NK-92 treated with Interleukin-12 subunit alpha and Interleukin-12 subunit beta, amount 100 ng/mL, for 24 hours (cell line): Measurements from ENCODE around the gene TOP1.

Source experiments
- DNase-seq: peaks from one replicate; lab custom pipeline; 2025; lab: John Stamatoyannopoulos, UW

TOP1 gene

DNA sequence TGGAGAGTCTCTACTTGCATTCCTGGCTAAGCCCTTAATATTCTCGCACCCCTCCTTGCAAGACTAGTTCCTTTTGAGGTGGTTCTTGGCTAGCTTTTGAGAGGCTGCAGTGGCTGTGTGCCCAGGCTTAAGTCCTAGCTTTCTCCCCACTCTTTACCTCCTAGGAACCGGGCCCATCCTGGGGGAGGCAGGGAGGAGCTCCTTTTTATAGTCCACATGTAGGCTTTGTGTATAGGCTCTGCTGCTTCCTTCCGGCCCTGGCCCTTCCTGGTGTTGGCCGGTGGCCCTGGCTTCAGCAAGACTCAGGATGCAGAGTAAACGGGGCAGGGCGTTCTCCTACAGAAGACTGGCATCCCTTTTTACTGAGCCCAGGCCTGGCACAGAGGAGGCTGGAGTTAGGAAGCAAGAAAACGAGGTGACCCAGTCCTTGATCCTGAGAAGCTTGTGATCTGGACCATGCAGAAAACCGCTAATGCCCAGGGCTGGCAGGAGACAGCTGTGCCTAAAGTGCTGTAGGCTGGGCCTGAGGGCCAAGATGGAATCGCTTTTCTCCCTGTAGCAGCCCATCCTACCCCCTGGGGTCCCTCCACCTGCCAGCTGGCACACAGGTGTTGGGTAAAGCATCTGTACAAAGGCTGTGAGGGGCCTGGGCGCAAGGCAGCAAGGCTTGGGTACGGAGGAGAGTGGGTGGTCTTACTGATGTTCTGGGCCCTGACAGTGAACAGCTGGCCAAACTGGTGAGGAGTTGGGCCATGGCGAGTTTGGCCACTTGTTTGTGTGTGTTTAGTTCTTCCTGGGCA is 117.4 kb downstream of the TOP1 start:
- no peak for DNase-seq

DNA sequence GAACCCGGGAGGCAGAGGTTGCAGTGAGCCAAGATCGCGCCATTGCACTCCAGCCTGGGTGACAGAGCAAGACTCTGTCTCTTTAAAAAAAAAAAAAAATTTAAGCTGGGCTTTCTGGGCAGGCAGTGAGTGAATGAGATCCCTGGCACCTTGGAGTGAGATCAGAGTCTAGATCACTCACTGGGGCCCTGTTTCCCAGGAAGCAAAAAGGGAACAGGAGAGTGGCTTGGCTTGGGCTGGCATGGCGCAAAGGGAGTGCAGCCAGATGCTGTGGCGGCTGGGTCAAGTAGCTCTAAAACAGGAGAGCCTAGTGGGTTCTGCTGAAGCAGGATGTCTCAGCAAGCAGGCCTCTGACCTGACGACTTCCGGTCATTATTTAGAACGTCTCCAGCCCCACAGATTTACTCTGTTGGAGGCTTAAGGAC is 119.2 kb downstream of the TOP1 start:
- no peak for DNase-seq

DNA sequence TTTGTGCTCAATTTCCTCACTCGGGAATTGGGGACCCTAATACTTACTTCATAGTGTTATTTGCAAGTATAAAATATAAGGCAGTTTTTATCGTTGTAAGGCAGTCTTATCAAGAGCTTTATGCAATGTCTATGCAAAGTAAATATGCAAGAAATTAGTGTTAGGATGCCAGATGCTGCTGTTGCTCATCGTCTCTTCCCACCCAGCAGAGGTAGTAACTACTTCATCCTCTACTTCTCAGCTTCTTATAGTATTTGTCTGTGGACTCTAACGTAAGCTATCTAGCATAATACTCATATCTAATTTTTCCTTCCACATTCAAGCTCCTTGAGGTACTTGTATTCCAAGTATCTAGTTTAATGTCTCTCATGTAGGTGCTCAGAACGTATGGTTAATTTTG is 120.3 kb downstream of the TOP1 start:
- DNase-seq, result no peak

DNA sequence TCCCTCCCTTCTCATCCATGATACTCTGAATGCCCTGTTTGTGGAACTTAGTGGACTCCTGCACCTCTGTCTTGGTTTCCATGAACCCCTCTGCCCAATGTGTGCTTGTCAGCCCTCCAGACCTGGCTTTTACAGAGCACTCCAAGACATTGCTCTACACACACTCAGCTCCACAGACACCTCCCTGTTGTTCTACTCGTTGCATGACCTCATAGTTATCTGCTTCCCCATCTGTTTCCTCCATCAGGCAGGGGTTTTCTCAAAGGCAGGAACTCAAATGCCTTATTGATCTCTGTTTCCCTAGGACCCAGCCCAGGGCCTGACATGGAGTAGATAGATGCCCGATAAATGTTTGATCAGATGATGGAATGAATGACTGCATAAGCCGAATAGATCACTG is 122.0 kb downstream of the TOP1 start:
- no peak for DNase-seq

DNA sequence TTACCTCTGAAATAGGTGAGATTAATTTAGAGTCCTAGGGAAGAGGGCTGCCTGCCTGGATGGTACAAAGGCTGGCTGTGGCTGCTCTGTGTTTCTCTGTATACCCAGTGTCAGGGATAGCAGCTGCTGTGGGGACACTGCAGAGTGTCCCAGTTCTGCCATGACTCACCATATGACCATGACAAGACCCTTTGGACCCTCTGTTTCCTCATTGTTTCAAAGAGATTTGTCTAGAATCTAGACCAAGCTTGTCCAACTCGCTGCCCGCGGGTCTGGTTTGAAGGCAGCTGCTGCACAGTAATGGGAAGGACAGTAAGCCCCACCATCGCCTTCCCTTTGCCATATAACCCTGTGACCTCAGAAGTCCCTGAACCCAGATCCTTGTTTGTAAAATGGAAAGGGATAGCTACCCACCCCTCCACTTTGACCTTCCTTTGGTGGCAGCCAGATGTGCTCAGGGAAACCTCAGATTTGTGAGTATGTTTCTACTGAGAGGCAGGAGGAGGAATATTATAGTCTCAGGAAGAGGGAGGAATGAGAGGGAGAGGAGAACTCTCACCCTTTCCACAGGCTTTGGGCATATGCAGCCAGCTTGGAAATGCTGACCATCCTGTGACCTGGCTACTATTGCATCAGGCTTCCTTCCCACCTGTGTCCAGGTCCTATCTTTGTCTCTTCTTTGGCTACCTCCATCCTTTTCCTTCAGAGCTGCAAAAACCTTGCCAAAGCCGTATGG is 122.7 kb downstream of the TOP1 start:
- DNase-seq, result no peak

DNA sequence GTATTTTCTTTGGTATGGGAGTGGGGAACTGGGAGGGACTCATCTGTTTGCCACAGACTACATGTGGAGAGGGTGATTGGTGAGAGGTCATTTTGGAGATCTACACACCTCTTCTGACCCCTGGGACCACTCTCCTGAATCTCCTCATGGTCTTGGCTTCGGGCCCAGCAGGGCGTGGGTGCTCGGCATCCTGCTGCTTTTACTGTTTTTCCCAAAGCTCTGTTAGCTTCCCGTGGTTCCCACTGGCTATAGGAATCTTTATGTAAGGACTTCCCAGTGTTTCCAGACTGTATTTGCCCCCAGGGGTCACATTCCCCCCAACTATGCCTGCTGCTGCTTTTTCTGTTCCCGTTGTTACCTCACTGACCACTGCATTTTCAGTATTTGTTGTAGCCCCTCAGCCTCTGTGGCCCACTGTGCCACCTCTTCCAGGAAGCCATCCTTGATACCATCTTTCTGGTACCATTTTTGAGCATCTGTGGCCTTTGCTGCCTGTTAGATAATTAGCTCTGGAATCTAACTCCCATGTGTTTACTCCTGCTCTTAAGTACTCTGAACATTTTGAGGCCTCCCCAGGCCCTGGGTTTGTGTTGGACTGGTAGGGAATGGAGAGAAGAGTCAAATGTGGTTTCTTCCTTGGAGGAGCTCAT is 123.6 kb downstream of the TOP1 start:
- no peak for DNase-seq

DNA sequence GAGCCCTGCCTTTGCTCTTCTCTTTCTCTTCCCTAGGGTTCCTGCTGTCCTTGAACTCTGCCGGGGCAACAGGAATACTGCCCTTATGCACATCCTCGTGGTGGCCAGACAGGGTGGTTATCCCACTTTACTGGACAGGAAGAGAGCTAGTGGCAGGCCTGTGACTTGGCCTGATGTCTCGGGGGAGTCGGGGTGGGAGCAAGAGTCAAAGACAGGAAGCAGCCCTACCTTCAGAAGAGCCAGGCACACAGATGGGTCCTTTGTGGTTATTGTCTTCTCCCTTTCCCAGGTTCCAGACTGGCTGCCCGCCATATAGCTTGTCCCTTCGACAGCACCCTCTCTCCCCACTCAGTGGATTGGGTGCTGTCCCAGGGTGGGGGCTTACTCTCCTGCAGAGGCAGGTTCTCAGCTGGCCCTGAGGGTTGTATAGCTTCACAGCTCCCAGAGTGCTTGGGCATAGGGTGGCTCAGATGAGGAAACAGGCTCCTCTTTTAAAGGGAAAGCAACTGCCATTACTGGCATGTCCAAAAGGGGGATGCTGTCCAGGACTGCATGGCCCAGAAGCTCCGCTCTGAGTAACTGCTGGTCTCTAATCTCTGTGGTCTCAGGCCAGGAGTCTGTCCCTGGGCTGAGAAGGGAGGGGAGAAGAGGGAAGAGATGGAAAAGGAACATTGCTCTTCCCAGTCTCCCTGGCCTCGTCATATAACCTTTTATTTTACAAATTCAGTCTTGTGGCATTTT is 126.0 kb downstream of the TOP1 start:
- no peak for DNase-seq

DNA sequence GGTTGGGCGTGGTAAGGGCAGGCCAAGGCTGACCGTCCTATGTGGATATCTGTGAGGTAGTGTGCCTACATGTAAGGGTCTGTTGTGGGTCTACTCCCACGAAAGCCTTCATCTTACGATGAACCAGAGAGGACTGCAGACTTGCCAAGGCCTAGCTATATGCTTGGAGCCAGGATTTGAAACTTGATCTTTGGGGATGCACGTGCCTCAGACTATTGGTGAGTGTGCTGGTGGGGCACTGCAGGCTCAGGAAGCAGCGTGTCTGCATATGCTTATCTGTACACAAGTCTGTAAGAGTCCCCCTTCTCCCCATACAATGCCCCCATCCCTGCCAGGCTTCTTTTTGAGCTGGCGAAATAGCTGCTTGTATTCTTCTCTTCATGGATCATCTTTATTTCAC is 126.6 kb downstream of the TOP1 start:
- DNase-seq, result no peak

DNA sequence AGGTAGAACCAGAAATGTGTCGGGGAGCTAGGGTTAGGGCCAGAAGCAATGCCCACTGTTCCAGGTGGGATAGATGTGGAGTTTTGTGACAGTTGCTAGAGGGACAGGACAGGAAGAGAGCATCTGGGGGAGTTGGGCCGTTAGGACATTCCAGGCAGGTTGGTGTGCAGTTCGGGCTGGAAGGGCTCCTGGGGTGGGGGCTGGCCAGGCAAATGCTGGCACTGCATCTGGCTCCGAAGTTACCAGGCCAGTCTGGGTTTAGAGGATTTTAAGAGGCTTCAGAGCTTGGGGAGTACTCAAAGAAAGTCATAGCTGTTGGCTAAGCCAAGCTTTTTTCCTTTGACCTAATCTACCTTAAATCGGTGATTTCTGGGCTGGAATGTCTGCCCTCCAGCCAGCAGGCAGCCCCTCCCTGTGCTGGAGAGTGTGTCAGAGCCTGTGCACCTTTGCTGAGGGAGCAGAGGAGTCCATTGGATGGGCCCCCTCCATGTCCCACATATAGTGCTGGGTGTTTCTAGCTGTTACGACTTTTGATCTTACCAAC is 129.5 kb downstream of the TOP1 start:
- DNase-seq, result no peak

DNA sequence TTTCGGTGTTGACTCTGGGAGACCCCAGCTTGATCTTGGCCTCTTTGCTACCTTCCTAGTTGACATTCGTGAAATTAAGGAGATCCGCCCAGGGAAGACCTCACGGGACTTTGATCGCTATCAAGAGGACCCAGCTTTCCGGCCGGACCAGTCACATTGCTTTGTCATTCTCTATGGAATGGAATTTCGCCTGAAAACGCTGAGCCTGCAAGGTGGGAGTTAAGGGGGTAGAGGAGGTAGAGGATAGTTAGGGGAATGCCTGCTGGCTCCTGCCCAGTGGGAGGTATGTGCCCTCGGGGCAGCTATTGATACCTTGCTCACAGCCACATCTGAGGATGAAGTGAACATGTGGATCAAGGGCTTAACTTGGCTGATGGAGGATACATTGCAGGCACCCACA is 130.9 kb downstream of the TOP1 start:
- no peak for DNase-seq

DNA sequence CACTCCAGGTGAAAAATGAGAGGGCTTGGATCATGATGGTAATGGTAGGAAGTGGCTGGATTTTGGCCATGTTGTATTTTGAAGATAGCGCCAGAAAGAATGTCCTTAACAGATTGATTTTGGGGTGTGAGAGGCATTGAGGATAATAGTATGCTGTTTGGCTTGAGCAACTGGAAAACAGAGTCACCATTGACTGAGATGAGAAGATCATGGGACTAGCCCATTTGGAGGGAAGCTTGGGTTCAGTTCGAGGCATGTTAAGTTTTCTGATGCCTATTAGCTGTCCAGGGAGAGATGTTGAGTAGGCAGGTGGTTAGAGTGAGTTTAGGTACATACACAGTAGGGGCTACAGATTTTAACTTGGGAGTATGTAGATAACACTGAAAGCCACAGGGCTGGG is 132.1 kb downstream of the TOP1 start:
- DNase-seq, result no peak

DNA sequence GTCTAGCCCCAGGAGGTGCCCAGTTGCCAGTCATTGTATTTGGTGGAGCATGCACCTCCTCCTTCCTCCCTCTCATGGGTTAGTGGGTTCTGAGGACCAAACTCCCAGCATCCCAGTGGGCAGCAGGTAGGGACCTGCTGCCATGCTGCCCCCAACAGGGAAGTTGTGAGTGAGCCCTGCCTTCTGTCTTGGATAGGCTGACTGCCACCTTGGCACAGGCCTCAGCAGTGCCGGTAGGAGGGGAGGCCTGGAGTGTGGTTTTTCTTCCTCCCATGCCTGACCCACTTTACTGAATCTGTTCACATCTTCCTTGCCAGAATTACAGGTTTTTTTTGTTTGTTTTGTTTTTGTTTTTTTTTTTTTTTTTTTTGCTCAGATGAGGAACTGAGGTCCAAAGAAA is 133.3 kb downstream of the TOP1 start:
- DNase-seq, result no peak

DNA sequence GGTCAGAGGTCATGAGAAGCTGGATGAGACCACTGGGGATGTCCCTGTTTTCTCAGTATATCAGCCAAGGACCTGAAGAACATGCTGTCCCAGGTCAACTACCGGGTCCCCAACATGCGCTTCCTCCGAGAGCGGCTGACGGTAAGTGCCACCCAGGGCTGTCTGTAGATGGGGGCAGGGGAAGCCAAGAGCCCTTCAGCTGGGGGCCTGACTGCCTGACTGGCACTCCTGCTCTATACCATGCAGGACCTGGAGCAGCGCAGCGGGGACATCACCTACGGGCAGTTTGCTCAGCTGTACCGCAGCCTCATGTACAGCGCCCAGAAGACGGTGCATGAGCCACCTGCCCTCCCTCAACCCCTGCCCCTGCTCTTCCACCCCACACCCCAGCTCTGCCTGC is 133.8 kb downstream of the TOP1 start:
- DNase-seq, result no peak

DNA sequence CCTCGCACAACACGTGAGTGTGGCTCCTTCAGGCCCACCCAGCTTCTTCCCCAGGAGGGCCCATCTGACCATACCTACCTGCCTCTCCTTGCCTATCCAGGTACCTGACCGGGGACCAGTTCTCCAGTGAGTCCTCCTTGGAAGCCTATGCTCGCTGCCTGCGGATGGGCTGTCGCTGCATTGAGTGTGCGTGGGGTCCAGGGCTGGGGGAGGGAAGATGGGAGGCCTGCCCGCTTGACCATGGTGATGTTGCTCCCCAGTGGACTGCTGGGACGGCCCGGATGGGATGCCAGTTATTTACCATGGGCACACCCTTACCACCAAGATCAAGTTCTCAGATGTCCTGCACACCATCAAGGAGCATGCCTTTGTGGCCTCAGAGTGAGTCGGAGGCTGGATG is 135.2 kb downstream of the TOP1 start:
- no peak for DNase-seq

DNA sequence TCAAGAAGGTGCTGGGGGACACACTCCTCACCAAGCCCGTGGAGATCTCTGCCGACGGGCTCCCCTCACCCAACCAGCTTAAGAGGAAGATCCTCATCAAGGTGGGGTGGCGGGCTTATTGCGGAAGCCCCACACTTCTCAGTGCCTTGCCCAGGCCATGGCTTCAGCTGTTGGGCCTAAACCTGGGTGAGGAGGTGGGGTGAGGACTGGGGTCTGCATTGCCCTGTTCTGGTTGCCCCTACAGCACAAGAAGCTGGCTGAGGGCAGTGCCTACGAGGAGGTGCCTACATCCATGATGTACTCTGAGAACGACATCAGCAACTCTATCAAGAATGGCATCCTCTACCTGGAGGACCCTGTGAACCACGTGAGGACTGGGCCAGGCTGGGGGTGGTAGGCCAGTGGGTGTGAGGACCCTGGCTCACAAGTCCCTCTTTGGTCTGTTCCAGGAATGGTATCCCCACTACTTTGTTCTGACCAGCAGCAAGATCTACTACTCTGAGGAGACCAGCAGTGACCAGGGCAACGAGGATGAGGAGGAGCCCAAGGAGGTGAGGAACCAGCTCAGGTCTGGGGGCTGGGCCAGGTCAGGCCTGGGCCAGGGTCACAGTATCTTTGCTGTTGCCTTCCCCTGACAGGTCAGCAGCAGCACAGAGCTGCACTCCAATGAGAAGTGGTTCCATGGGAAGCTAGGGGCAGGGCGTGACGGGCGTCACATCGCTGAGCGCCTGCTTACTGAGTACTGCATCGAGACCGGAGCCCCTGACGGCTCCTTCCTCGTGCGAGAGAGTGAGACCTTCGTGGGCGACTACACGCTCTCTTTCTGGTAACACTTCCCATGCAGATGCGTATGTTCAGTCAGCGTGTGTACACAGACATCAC is 136.6 kb downstream of the TOP1 start:
- DNase-seq, result no peak

DNA sequence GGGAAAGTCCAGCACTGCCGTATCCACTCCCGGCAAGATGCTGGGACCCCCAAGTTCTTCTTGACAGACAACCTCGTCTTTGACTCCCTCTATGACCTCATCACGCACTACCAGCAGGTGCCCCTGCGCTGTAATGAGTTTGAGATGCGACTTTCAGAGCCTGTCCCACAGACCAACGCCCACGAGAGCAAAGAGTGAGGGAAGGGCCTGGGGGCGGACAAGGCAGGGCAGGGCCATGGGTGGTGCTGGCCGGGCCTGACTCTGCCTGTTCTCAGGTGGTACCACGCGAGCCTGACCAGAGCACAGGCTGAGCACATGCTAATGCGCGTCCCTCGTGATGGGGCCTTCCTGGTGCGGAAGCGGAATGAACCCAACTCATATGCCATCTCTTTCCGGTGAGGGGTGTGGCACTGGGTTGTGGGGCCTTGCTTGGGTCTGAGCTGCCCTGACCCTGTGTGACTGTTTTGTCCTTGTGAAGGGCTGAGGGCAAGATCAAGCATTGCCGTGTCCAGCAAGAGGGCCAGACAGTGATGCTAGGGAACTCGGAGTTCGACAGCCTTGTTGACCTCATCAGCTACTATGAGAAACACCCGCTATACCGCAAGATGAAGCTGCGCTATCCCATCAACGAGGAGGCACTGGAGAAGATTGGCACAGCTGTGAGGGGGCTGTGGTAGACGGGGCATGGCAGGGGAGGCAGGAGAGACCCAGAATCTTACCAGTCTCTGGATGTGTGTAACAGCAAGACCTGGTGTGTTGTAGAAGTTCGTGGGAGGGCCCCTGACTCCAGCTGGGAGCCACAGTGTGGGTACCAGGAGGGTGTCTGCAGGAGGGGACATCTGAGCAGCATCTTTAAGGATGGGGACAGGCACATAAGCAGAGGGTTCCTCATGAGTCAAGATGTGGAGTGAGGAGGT is 137.8 kb downstream of the TOP1 start:
- no peak for DNase-seq

DNA sequence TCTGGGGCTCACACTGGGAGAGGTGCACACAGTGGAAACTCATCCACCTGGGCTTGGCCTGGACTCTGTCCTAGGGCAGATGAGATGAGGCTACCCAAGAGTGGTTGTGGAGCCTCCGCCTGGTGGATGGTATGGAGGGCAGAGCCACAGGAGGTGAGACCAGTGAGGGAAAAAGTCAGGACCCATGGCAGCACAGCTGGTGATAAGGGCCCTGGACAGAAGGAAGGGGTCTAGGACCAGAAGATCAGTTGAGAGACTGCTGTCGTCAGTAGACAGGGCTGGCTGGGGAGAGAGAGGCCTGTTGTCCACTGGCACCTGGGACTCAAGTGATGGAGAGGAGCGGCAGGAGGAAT is 138.5 kb downstream of the TOP1 start:
- DNase-seq, result no peak

DNA sequence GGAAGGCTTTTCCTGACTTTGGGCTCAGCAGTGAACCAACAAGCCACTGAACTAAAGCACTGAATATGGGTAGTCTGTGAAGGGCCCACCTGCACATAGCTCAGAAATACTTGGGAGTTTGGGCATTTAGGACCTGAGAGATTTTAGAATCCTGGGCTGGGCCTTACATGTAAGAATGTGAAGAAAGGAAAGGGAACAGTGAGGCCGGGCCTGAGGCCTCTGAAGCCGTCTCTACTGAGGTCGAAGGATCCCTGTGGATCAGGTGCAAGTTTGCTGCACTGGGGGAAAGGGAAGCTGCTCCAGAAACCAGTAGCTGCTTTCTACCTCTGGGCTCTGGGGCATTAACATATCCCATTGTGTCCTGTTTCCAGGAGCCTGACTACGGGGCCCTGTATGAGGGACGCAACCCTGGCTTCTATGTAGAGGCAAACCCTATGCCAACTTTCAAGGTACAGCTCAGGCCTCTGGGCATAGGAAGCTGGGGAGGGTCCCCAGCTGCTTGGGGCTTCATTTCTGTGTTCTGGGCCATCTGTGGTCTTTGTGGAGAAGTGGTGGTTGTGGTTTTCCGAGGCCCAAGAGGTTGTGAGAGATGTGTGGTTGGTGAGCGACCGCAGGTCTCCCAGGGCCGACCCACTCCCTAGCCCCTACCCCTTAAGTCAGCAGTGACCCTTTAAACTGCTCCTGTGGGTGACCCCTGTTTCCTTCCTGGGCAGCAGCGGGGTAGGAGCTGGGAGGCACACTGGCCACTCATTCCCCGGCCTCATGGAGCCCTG is 139.0 kb downstream of the TOP1 start:
- no peak for DNase-seq
